KBM-7 (cell line): Measurements from ENCODE around the gene TPP1.

Experiments
- DNase-seq: peaks from one replicate; pipeline ENCODE4 v3.0.0-alpha.2; 2015
- in situ Hi-C: fragments of 300-500 bp; cut with MboI; formaldehyde crosslinking; loops from 2 replicates; pipeline ENCODE4 v1.14.3; 2020; ENCODE audit warnings: low sequenced_read_pairs, low pct_unique_long_range_greater_than_20kb, mixed read lengths

Gene TPP1

GRCh38 chr11:6571434-6572008 lies 47.7 kb downstream of the TPP1 start:
- in situ Hi-C loops, result no loop called here
- DNase-seq, result no peak

DNA sequence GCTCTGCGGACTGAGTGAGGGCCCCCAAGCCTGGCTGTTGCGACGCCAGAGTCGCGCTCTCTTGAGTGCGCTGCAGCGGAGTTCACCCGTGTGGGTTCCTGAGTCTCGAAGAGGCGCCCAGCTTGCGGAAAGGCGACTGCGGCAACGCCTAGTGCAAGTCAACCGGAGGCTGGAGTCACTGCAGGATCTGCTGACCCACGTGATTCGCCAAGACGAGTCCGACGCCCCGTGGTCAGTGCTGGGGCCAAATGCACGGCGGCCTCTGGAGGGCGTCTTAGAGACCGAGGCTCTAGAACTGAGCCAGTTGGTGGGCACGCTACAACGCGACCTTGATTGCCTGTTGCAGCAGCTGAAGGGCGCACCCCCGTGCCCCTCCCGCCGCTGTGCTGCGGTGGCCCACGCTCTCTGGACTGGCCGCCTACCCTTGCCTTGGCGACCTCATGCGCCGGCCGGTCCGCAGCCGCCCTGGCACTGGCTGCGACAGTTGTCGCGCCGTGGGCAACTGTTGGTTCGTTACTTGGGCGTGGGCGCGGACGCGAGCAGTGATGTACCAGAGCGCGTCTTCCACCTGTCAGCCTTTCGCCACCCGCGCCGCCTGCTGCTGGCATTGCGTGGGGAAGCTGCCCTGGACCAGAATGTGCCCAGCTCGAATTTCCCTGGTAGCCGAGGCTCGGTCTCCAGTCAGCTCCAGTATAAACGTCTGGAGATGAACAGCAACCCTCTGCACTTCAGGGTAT lies 48.4 kb downstream of the TPP1 start:
- in situ Hi-C loops, result no loop called here
- no peak for DNase-seq

GRCh38 chr11:6569706-6570105 lies 49.5 kb downstream of the TPP1 start:
- no peak for DNase-seq
- in situ Hi-C loops, result no loop called here

- in situ Hi-C loops, result no loop called here
- peak; percentile 26 for DNase-seq
Observed at GRCh38 chr11:6568191-6568918, 50.9 kb downstream of the TPP1 start.

- in situ Hi-C loops, result no loop called here
- no peak for DNase-seq
Observed at GRCh38 chr11:6567371-6567745, 51.9 kb downstream of the TPP1 start.

GRCh38 chr11:6566704-6567370 lies 52.4 kb downstream of the TPP1 start:
- DNase-seq, result no peak

DNA sequence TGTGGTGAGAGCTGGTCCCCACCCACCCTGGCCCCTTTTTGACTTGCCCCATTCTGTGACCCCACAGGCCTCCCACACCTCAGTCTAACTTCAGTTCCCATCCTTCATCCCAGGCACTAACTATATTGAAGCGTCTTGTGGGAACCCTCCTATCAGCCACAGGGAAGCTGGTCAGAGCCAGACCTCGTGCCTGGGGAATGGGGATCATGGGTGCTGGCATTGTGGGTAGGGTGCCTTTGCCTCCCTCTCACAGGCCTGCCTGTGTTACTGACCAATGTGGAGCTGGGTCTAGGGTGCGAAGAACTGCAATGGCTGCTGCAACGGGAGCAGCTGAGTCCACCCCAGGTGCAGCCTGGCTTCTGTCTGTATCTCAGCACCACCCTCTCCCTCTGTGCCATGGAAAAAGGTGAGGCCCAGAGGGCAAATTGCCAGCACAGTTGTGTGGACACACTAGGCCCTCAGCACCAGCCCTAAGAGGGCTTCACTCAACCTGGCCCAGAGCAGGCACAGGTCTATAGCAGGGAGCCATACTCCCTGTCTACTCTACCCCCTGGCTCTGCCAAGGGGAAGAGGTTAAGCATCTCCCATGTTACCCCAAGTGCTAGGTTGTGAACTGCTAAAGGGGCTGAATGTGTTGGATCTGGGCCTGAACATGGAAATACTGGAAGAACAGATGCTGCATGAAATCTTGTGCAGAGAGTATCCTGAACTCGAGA lies 53.1 kb downstream of the TPP1 start:
- in situ Hi-C loops, result no loop called here

More at GRCh38 chr11:6566704-6567370, 52.4 kb downstream of the TPP1 start:
- in situ Hi-C loops, result no loop called here

DNA sequence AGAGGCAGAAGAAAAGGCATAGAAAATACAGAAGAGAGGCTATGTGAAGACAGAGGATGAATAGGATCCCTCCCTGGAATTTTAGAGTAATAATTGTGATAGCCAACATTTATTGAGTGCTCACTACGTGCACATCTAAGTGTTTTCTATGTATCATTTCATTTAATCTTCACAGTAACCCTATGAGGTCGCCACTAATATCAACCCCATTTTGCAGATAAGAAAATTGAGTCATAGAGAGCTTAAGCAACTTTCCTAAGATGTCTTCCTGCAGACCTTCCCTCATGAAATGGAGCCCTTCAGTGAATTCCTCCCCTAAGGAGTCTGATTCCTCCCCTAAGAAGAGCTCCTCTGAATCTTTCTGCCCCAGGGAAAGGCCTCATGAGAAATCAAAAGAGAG lies 53.9 kb downstream of the TPP1 start:
- DNase-seq, result no peak
- in situ Hi-C loops, result no loop called here

More for the DNA sequence above, 53.1 kb downstream of the TPP1 start:
- no peak for DNase-seq

- in situ Hi-C loops, result no loop called here
- DNase-seq, result no peak
Observed at GRCh38 chr11:6563667-6564066, 55.6 kb downstream of the TPP1 start.

DNA sequence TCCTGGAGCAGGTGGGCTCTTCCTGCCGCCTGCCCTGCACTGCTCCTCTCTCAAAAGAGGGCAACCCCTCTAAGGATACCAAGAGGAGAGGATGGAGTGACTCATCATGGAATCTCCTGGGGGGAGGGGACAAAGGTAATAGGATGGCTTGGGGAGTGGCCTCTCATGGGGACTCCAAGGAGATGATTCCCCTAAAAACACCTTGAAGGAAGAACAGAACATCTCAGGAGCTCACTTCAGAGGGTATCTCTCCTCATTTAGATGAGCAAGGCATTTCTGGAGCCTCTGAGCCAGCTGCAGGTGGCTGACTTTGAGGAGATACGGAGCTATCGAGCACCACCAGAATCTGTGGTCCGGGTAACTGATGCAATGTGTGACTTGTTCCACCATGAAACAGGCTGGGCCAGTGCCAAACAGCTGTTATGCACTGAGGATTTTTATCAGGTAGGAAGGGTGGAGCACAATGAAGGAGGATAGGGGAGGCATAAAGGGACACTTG lies 56.1 kb downstream of the TPP1 start:
- in situ Hi-C loops, result no loop called here
- DNase-seq, result no peak
